Dermis microvascular lymphatic vessel endothelial cell (primary cell): ENCODE data around the gene SEPTIN2. TPM values are rescaled to one million over a fixed set of nuclear protein-coding genes. Genes with fewer than 3 reads are reported as not detected.
"Not testable (repeated sequence)": the region's sequence is repeated elsewhere in the genome, so short reads cannot be mapped to it uniquely, and the experiment has no call there.

Experiments used
- DNase-seq, 2 donors: peaks; one replicate each; pipeline versions ENCODE4 v3.0.0 to v3.0.0-alpha.2; 2010; ENCODE audit warnings: low read depth in 2 of 2
- total RNA-seq: library from RNA; depleted of rRNA; stranded (reverse); fragments of >200 nt; gene quantifications from 2 replicates; pipeline ENCODE4 v1.2.1, GENCODE V29; 2014

The SEPTIN2 gene
- total RNA-seq, 1 donor from 2014 or later = 383 TPM

DNA sequence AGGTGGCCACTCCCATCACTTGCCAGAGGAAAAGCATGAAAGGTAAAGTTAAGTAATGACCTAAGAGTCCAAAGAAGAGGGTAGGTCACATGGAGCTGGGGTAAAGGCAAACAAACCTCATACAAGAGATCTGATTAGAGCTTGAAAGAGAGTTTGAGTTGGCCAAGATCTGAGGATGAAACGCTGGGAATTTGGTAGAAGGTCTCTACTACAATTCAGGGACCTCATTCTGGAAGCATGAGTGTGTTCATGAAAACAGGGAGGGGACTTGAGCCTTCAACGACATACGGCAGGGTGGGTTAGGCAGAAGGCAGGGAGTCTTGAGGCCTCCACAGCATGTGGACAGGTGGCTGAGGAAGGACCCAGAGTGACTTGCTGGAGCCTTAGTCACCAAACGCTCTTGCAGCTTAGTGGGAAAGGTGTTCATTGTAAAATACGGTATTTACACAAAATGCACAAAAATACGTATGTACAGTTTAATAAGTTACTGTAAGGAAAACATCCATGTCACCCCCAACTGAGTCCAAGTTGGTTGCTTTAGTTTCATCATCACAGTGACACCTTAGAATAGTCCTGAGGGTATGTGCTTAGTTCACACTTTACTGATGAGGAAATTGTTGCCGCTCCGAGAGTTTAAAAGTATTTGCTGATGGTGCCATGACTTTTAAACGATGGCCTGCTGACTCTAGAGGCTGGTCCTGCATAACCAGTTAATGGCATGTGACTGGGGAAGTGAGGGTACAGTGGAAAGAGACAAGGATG, 35.3 kb downstream of the SEPTIN2 start:
- no peak for DNase-seq

DNA sequence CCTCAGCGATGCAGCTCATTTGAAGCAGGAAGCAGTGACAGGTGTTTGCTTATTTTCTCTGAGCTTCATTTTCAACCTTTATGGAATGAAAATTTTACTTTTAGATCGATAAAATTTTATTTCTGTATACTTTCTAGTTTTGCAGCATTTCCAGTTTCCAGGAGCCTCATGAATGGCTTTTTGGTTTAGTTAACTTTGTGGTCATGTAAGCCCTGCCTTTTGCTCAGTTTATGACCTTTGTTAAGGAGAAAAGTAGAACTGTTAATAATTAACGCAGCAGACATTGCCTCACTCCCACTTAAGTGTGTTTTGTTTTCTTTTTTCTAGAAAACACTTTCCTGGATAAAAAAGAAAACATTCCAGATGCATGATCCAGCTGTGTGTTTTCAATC, 35.9 kb downstream of the SEPTIN2 start:
- DNase-seq = no peak

DNA sequence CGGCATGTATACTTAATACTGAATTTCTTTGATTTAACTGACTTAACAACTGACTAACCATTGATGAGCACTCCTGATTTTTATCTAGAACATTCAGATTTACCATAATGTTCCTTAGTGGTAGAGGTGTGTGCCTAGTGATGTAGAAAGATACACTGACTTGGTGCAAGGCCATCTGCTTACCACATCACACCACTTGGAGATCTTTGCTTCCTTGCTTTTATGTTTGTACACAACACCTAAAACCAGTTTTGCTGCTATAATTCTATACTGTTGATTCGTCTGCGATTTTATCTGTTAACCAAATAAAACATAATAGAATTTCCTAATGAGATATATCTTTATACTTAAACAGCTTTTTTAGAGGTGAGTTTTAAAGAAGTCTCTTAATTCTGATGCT, 36.5 kb downstream of the SEPTIN2 start:
- DNase-seq = no peak

DNA sequence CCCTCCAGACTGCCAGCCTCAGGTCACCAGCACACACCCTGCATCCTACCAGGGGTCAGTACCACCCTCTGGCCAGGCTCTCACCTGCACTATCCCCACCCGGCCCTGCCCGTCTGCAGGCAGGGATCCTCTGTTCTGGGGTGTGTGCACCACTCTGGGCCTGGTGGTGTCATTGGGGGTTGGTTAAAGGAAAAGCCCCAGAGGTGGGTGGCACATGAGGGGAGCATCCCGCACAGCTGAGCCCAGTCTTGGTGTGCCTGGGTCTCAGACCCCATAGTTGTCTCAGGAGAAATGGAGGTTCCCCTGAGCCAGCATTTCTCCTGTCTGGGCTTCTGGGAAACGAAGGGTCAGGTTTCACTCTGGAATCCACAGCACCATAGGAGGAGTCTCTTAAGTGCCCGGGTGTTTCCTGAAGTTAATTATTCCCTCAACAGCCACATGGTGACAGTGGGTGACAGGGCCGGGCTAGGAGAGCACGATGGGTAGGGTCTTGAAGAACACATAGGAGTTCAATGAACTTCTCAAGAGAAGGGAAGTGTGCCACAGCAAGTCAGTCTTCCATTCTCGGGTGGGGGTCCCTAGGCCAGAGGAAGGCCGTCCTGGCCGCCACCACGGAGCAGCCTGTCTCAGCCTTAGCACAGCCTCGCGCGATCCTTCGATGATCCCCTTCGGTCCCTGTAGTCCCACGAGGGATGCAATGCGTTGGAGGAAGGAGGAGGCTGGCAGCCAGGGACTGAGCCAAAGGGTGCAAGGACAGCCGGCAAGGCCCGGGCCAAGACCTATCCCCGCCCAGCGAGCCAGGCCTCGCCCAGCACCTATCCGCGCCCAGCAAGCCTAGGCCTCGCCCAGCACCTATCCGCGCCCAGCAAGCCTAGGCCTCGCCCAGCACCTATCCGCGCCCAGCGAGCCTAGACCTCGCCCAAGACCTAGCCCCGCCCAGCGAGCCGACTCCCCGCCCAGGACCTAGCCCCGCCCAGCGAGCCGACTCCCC, 39.2 kb downstream of the SEPTIN2 start:
- DNase-seq = peak in 1 of 2 donors; percentile 87

DNA sequence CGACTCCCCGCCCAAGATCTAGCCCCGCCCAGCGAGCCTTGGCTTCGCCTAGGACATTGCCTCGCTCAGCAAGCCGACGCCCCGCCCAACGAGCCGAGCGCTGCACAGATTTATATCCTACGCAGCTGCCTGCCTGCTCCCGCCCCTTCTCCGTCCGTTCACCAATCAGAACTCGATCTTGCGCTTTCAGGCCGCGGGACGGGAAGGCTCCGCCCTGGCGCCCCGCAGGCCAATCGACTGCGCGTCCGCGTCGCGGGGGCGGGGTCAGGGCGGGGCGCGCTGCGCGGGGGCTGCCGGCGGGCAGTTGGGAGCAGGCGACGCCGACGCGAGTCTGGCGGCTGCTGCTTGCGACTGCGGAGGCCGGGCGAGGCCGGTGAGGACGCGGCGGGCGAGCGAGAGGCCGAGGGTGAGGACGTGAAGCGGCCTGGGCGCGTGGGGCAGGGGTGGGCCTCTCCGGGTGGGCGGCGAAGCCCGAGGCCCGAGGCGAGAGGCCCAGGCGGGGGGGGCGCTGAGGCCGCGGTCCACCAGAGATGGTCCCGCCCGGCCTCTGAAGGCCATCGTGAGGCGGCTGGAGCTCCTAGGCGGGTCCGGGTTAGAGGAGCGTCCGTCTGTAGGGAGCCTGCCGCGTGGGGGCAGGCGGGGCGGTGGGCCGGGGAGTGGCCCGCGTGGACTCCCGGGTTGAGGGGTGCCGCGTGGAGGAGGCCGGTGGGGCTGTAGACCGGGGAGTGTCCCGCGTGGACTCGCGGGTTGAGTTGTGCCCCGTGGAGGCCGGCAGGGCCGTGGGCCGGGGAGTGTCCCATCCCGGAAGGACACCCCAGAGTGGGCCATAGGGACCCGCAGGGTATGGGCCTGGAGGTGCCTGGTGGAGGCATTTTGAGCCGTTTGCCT, 40.5 kb downstream of the SEPTIN2 start, which contains the start of gene FARP2:
FARP2 (plus strand) TSS at position 303 of the 888 bp plus-strand sequence. CDS start 16,823 bp downstream, outside the sequence.
- DNase-seq = peak; percentile 96 to 99

DNA sequence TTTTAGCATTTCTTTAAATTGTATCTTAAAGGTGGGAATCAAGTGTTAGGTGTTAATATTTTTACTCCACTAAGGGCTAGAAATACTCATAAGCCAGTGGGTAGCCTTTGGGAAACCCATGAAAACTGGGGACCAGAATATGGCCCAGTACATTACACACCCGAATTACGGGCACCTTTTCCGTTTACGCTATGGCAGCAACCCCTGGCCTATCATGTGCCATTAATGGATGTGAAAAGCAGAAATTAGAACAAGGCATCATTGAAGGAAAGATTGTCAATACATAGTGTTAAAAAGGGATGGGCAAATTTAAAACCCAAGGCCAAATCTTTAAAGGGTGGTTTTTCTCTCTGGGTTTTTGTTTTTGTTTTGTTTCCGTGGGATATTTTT, 41.1 kb downstream of the SEPTIN2 start:
- peak in 1 of 2 donors; percentile 22 for DNase-seq

DNA sequence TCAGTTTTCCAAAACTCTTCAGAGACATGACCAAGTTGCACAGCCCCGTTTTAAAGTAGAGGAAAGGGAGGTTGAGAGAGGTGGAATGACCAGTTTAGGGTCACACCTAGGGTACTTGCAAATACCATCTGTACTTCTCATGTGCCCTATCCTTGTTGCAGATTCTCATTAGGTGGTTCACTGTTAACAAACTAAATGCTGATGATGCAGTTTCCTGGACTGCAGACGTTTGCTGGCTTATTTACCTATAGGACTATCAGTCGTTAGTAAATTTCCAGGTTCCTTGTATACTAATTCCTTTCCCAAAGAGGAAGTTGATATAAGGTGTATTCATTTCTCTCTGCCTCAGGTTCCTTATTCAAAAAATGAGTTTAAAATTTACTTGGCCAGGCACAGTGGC, 41.8 kb downstream of the SEPTIN2 start:
- no peak for DNase-seq

DNA sequence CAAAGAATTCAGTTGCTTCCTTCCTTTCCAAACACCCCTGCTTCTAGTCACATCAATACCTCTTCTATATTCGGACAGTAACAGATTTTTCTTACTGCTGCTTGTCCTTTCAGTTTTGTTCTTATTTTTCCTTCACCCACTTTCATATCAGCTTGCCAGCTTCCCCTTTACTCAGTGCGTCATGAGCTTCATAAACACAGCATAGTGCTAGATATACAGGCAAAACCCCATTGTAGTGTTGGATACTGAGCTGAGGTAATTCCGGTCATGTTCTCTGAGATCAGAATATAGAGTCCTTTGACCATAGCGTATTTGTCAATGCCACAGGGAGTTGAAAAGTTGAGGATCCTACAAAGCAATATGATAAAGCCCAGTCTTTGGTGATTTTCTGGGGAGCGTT, 42.7 kb downstream of the SEPTIN2 start:
- peak; percentile 65 to 81 for DNase-seq

DNA sequence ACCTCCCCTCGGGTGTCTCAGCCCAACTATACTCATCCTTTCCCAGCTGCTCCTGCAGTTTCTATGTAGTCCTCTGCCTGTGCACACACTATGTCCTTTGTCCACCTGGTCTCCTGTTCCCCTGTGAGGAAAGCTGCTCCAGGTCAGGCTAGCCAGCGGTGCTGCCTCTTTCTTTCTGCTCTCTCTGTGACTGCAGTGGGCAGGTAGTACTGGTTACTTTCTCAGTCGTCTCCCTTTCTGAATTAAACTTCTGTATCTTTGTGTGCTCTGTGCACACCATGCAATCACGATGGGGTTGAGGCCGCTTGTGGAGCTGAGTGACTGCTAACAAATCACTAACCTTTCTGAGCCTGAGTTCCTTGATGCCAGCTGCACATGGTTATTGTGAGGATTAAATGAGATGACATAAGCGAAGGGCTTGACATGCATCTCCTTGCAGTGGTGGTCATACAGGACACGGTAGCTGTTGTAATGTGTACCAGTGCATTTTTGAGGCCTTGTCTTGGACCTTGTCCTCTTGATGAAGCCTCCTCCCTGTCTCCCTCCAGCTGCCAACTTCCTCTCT, 43.8 kb downstream of the SEPTIN2 start:
- no peak for DNase-seq

DNA sequence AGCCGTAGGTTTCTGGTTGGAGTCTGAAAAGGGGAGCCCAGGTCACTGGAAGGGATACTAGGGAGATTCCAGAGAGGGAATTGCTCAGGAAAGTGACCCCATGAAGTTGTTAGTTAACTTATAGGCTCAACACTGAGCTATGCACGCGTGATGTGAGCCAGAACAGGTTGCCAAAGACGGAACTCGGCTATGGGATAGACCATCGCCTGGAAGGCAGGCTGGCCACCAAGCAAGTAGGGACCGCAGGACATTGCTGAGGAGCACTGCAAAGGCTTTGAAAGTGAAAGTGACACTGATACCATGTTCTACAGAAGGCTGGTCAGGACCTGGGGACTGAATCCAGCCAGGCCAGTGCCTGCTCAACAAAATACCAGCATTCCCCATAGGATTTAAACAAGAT, 47.7 kb downstream of the SEPTIN2 start:
- DNase-seq = no peak

DNA sequence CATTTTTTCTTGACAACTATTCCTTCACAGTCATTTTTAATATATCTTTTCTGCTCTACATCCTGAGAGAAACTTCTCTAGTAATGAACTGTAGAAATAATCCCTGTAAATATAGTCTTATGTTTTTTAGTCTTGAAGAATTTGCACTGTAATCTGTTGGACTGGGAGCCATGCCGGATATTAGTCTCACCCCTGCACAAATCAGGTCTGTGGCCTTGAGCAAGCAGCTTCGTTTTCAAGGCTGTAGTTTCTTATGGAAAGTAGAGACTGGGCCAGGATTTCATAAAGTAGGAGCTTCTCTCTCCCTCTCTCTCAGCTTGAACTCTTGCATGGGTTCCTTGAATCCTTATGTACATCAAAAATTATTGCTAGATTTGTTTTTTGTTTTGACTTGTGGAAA, 49.1 kb downstream of the SEPTIN2 start:
- DNase-seq = no peak

DNA sequence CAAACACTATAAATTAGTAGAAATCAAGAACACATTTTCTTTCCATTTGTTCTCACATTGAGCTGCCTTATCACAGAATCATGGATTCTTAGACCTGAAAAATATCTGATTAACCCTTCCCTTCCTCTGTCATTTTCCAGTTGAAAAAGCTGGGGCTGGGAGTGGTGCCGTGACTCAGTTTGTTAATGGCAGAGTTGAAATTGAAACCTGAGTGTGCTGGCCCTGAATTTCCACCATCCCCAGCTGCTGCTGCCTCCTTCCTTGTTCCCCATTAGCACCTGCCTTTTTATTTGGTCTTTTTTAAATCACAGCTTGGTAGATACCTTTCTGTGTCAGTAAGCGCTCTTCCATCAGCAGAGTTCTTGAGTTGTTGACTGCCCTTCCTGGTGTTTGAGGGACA, 51.0 kb downstream of the SEPTIN2 start:
- no peak for DNase-seq

DNA sequence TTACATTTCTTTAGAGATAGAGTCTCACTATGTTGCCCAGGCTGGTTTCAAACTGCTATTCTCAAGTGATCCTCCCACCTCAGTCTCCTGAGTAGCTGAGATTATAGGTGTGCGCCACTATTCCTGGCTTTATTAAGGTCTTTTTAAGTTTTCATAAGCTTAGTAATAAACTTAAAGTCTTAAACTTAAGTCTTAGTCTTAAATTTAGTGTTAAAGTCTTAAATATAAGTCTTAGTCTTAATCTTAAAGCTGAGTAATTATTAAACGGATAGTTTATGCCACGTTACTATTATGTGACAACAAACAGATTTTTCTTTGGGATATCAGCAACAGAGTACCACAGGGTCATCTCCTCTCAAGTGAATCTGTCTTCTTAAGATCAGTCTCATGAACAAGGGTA, 52.9 kb downstream of the SEPTIN2 start:
- DNase-seq = no peak

DNA sequence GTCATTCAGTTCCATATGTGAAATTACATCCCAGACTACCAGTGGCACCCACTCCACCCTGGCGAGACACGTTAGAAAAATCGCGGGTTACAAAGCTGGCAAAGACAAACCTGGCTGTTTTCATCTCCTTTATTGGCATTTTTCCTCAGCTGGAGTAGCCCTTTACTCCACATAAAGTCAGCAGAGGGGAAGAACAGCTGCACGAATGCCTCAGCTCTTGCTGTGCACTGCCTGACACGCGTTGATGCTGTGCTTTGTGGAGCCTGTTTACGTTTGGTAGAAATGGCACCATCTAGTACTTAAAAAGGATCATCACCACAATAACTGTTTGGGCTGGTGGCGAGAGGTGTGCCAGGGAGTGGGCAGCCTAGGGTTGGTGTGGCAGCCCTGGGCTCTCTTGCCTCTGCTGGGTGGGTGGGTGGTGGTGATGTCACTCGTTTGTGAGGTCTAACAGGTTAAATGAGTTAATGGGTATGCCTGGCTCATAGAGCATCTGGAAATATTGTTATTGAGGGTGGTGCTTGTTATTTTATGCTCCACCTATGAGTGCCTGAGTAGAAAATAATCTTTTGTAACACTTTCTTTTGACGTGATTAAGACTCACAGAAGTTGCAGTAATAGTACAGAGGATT, 56.8 kb downstream of the SEPTIN2 start:
- DNase-seq = no peak

DNA sequence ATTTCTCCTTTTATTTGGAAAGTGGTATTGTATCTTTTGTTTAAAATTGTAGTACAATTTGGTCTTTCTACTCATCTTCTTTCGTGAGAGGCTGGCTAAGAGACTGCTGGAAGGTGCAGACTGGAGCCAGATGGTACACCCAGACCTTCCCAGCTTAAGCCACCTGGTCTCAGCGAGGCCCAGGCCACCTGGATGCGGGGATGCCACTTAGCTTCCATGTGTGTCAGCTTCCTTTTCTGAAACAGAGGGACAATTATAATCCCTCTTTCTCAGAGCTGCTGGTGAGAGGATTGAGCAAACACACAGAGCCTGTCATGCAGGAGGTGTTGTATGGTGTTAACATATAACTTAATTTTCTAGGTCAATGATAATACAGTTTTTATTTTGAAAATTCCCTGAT, 57.7 kb downstream of the SEPTIN2 start:
- no peak for DNase-seq

DNA sequence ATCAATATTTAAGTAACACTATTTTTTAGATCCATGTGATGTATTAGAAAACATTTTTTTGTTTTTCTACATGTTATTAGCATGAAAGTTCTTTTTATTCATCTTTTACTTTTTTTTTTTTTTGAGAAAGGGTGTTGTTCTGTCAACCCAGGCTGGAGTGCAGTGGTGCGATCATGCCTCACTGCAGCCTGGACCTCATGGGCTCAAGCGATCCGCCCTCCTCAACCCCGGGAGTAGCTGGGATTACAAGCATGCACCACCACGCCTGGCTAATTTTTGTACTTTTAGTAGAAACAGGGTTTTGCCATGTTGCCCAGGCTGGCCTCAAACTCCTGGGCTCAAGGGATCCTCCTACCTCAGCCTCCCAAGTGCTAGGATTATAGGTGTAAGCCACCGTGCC, 58.2 kb downstream of the SEPTIN2 start:
- not testable (repeated sequence) for DNase-seq

DNA sequence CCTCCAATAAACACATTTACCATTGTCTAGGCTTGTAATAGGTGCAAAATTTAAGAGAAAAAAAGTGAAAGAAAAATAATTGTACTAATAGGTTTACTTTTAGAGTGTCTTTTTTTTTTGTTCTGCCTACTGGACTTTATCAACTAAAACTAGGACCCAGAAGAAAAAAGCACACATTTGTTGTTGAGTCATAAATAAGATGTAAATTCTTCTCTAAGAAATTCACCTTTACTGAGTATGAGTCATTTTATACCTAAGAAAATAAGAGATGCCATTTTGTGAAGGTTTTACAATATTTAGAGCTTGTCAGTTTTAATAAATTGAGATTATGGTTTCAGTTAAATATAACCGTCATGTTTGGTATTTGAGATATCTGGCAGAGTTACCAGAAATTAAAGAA, 59.6 kb downstream of the SEPTIN2 start:
- DNase-seq = no peak

DNA sequence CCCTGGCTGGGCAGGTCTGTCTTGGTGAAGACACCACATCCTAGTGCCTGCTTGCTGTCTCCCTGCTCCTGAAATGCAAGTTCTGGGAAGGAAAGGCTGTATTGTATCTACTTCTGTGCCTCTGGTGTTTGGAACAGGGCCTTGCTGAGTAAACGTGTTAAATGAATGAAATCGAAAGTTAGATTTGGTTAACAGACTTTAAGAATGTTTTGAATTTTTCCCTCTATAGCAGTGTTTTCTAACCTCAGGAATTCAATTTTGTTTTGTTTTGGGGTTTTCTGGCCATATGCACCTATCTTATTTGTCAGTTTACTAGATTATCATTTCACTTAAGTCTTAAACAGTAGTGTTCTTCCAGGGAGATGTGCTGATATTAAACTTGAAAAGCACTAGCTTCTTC, 61.1 kb downstream of the SEPTIN2 start:
- DNase-seq = no peak

DNA sequence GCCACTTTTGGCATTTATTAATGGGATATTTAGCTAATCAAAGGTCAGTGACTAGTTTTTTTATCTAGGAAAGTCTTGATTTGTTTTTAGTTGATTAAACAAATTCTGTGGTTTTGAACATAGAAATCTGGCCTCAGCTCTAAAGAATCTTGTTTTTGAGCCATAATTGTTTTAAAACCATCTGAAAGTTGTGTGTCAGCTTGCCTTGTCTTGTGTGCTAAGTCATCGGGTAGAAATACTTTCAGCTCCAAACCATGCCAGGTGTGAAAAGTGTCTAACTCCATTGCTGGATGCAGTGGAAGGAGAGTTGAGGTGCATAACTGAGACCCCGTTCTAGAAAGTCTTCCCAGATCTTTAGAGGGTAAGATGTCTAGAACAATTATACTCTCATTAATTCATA, 63.1 kb downstream of the SEPTIN2 start:
- no peak for DNase-seq
